GM18505 (cell line): ENCODE results near the gene BRAF.
"Not testable (repeated sequence)": the region's sequence is repeated elsewhere in the genome, so short reads cannot be mapped to it uniquely, and the experiment has no call there.

Experiments used
- ATAC-seq: cut with Tn5 transposase; IDR thresholded peaks from one replicate; pipeline ENCODE4 v1.9.1; 2021; ENCODE audit not compliant: unreplicated experiment
- POLR2A ChIP-seq: IDR thresholded peaks from 4 replicates; pipeline ENCODE4 v1.6.1; 2011; ENCODE audit warnings: borderline replicate concordance; ENCODE audit not compliant: insufficient read depth, insufficient read length; ENCODE audit errors: extremely low read depth

Gene BRAF

GRCh38 chr7:140831724-140832123 is 93.0 kb downstream of the BRAF start:
- TF ChIP-seq POLR2A = no peak
- no peak for ATAC-seq

- TF ChIP-seq POLR2A = no peak
- no peak for ATAC-seq
Measured at GRCh38 chr7:140829720-140830119, 95.0 kb downstream of the BRAF start.

GRCh38 chr7:140828741-140829140 is 96.0 kb downstream of the BRAF start:
- no peak for TF ChIP-seq POLR2A
- no peak for ATAC-seq

GRCh38 chr7:140817383-140817782 is 107.3 kb downstream of the BRAF start:
- ATAC-seq = not testable (repeated sequence)

- no peak for ATAC-seq
- TF ChIP-seq POLR2A = no peak
Measured at GRCh38 chr7:140810830-140811556, 113.7 kb downstream of the BRAF start.

- ATAC-seq = no peak
- TF ChIP-seq POLR2A = no peak
Measured at GRCh38 chr7:140810385-140810784, 114.3 kb downstream of the BRAF start.

GRCh38 chr7:140778975-140779374 is 145.8 kb downstream of the BRAF start:
- no peak for TF ChIP-seq POLR2A
- no peak for ATAC-seq

- no peak for ATAC-seq
- no peak for TF ChIP-seq POLR2A
Measured at GRCh38 chr7:140778568-140778967, 146.2 kb downstream of the BRAF start.

- no peak for ATAC-seq
- TF ChIP-seq POLR2A = no peak
Measured at GRCh38 chr7:140774371-140774770, 150.4 kb downstream of the BRAF start.

GRCh38 chr7:140773104-140773503 is 151.6 kb downstream of the BRAF start:
- TF ChIP-seq POLR2A = no peak
- no peak for ATAC-seq

- ATAC-seq = no peak
- TF ChIP-seq POLR2A = no peak
Measured at GRCh38 chr7:140771826-140772225, 152.9 kb downstream of the BRAF start.

GRCh38 chr7:140769852-140770251 is 154.9 kb downstream of the BRAF start:
- no peak for TF ChIP-seq POLR2A
- no peak for ATAC-seq

- ATAC-seq = no peak
- no peak for TF ChIP-seq POLR2A
Measured at GRCh38 chr7:140767418-140767817, 157.3 kb downstream of the BRAF start.

GRCh38 chr7:140765441-140765840 is 159.3 kb downstream of the BRAF start:
- ATAC-seq = not testable (repeated sequence)

GRCh38 chr7:140763166-140763565 is 161.6 kb downstream of the BRAF start:
- ATAC-seq = not testable (repeated sequence)

GRCh38 chr7:140761375-140761774 is 163.4 kb downstream of the BRAF start:
- ATAC-seq = not testable (repeated sequence)
